Nephron (organoid): ENCODE data around the gene MAP4K1.

Source experiments
- H3K27ac Mint-ChIP-seq, 3 experiments: 2 replicates each; pipeline ENCODE4 v1.8.0; 2020; ENCODE audit warnings: mixed read lengths in 3 of 3, mild to moderate bottlenecking in 2 of 3, moderate library complexity in 1 of 3
- H3K27me3 Mint-ChIP-seq: 2 replicates; pipeline ENCODE4 v1.8.0; 2021; ENCODE audit warnings: low read depth, mild to moderate bottlenecking, moderate library complexity, mixed read lengths
- H3K36me3 Mint-ChIP-seq: 2 replicates; pipeline ENCODE4 v1.8.0; 2020; ENCODE audit warnings: low read depth, mixed read lengths
- H3K4me1 Mint-ChIP-seq: 2 replicates; pipeline ENCODE4 v1.8.0; 2020; ENCODE audit warnings: mixed read lengths
- H3K4me3 Mint-ChIP-seq, 3 experiments: 2 replicates each; pipeline ENCODE4 v1.8.0; 2020; ENCODE audit warnings: mild to moderate bottlenecking in 3 of 3, mixed read lengths in 3 of 3, moderate library complexity in 2 of 3
- H3K9me3 Mint-ChIP-seq: 2 replicates; pipeline ENCODE4 v1.8.0; 2020; ENCODE audit warnings: mixed read lengths
- CTCF ChIP-seq, 3 experiments: fragments of 200-600 bp; sonication (generic); IDR thresholded peaks; one replicate each; pipeline ENCODE4 v1.5.0; 2021; ENCODE audit warnings: antibody characterized with exemption in 3 of 3; ENCODE audit not compliant: unreplicated experiment in 3 of 3

Gene MAP4K1

GRCh38 chr19:38549942-38550341 lies 67.8 kb downstream of the MAP4K1 start:
- H3K4me3 Mint-ChIP-seq, result no peak overlapping the region
- peaks cover 5% of the 10 kb centered on the region for H3K36me3 Mint-ChIP-seq
- H3K27me3 Mint-ChIP-seq, result no peaks in the 10 kb centered on the region
- no peak for TF ChIP-seq CTCF (IDR thresholded peaks at IDR 0.05; ENCODE audit: unreplicated experiment in 3 of 3)
- no peaks in the 10 kb centered on the region for H3K9me3 Mint-ChIP-seq
- no peak overlapping the region for H3K27ac Mint-ChIP-seq
- no peaks in the 10 kb centered on the region for H3K4me1 Mint-ChIP-seq

GRCh38 chr19:38549061-38549460 lies 68.7 kb downstream of the MAP4K1 start:
- Mint-ChIP-seq H3K4me1 (no peaks in the 10 kb centered on the region), H3K36me3 (peaks cover 8% of the 10 kb centered on the region), H3K27me3 (no peaks in the 10 kb centered on the region), H3K27ac (no peak overlapping the region), H3K4me3 (no peak overlapping the region), H3K9me3 (no peaks in the 10 kb centered on the region)
- no peak for TF ChIP-seq CTCF (IDR thresholded peaks at IDR 0.05; ENCODE audit: unreplicated experiment in 3 of 3)

GRCh38 chr19:38547421-38547820 lies 70.3 kb downstream of the MAP4K1 start:
- Mint-ChIP-seq H3K27ac (no peak overlapping the region), H3K4me1 (no peaks in the 10 kb centered on the region), H3K27me3 (no peaks in the 10 kb centered on the region), H3K9me3 (no peaks in the 10 kb centered on the region), H3K36me3 (peaks cover 4% of the 10 kb centered on the region), H3K4me3 (no peak overlapping the region)
- TF ChIP-seq CTCF (IDR thresholded peaks at IDR 0.05; ENCODE audit: unreplicated experiment in 3 of 3), result no peak

- H3K27me3 Mint-ChIP-seq, result no peaks in the 10 kb centered on the region
- no peak overlapping the region for H3K4me3 Mint-ChIP-seq
- no peak for TF ChIP-seq CTCF (IDR thresholded peaks at IDR 0.05; ENCODE audit: unreplicated experiment in 3 of 3)
- H3K4me1 Mint-ChIP-seq, result no peaks in the 10 kb centered on the region
- H3K9me3 Mint-ChIP-seq, result no peaks in the 10 kb centered on the region
- H3K27ac Mint-ChIP-seq, result no peak overlapping the region
- H3K36me3 Mint-ChIP-seq, result peaks cover 4% of the 10 kb centered on the region
Measured at GRCh38 chr19:38545596-38545995, 72.2 kb downstream of the MAP4K1 start.

GRCh38 chr19:38544569-38545315 lies 73.0 kb downstream of the MAP4K1 start:
- H3K27me3 Mint-ChIP-seq, result no peaks in the 10 kb centered on the region
- H3K4me1 Mint-ChIP-seq, result no peaks in the 10 kb centered on the region
- peak overlapping the region in 1 of 3 experiments; percentile 4 for H3K27ac Mint-ChIP-seq
- H3K9me3 Mint-ChIP-seq, result no peaks in the 10 kb centered on the region
- peaks cover 4% of the 10 kb centered on the region for H3K36me3 Mint-ChIP-seq
- peak; percentile 16 to 53 (median 48) for TF ChIP-seq CTCF (IDR thresholded peaks at IDR 0.05; ENCODE audit: unreplicated experiment in 3 of 3)
- H3K4me3 Mint-ChIP-seq, result no peak overlapping the region
